ENCODE data around the gene PALM3. TPM values are rescaled to one million over a fixed set of nuclear protein-coding genes. Genes with fewer than 3 reads are reported as not detected.
"Not testable (repeated sequence)": the region's sequence is repeated elsewhere in the genome, so short reads cannot be mapped to it uniquely, and the experiment has no call there.

Gene PALM3
- total RNA-seq, 1 experiment from 2014 or later: 1.4 TPM

GRCh38 chr19:14031719-14032480 is 30.0 kb downstream of the PALM3 start, which contains the start of gene IL27RA:
Gene IL27RA, plus strand, starts transcription at chr19:14031762. Its CDS starts 111 bp downstream, at chr19:14031873.
- peak; percentile 52 for DNase-seq (ENCODE audit: low spot score)

DNA sequence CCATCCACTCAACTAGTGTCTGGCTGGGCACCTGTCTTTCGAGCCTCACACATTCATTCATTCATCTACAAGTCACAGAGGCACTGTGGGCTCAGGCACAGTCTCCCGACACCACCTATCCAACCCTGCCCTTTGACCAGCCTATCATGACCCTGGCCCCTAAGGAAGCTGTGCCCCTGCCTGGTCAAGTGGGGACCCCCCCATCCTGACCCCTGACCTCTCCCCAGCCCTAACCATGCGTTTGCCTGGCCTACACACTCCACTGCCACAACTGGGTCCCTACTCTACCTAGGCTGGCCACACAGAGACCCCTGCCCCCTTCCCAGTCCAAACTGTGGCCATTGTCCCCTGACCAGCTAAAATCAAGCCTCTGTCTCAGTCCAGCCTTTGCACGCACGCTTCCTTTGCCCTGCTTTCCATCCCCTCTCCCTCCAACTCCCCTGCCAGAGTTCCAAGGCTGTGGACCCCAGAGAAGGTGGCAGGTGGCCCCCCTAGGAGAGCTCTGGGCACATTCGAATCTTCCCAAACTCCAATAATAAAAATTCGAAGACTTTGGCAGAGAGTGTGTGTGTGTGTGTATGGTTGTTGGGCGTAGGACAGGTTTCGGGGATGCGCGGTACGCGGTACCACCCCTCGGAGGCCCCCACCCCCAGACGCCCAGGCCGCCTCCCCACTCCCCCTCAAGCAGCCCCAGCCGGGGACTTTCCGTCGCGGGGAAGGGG is 30.7 kb downstream of the PALM3 start:
- DNase-seq (ENCODE audit: low spot score): no peak

DNA sequence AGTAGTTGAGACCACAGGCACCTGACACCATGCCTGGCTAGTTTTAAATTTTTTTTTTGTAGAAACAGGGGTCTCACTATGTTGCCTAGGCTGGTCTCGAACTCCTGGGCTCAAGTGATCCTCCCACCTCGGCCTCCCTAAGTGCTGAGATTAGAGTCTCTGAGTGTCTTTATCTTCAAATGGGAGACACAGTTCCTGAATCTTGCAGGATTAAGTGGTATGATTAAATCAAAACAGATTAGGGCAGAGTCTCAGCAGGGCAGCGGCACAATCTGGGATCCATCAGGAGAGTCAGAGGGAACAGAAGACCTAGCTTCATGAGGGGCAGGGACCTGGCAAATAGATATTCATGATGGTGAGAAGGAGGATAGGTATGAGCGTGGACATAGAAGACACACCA is 33.0 kb downstream of the PALM3 start:
- no peak for DNase-seq (ENCODE audit: low spot score)

DNA sequence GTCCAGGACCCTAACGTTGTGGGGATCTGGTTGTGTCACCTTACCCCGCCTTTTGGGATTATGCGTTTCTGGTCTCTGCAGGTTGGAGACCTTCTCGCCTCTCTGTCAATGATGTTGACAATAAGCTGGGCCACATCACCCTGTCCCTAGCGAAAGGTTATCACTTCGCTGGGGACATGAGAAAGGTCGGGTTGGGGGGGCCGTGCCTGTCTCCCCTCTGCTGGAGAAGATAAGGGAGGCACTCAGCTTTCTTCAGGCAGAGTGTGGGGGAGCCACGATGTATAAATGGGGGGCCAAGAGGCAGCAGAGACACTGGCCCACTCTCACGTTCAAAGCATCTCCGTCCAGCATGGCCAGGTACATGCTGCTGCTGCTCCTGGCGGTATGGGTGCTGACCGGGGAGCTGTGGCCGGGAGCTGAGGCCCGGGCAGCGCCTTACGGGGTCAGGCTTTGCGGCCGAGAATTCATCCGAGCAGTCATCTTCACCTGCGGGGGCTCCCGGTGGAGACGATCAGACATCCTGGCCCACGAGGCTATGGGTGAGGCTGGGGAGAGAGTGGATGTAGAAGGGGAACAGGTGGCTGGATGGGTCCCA is 33.9 kb downstream of the PALM3 start, which contains the start of gene RLN3:
Gene RLN3, plus strand, starts transcription at position 293 of the 595 bp plus-strand sequence. Its CDS starts 57 bp downstream, at position 350.
- DNase-seq (ENCODE audit: low spot score): no peak

- DNase-seq (ENCODE audit: low spot score): not testable (repeated sequence)
These were observed 35.2 kb downstream of the PALM3 start for GRCh38 chr19:14026652-14027192.

DNA sequence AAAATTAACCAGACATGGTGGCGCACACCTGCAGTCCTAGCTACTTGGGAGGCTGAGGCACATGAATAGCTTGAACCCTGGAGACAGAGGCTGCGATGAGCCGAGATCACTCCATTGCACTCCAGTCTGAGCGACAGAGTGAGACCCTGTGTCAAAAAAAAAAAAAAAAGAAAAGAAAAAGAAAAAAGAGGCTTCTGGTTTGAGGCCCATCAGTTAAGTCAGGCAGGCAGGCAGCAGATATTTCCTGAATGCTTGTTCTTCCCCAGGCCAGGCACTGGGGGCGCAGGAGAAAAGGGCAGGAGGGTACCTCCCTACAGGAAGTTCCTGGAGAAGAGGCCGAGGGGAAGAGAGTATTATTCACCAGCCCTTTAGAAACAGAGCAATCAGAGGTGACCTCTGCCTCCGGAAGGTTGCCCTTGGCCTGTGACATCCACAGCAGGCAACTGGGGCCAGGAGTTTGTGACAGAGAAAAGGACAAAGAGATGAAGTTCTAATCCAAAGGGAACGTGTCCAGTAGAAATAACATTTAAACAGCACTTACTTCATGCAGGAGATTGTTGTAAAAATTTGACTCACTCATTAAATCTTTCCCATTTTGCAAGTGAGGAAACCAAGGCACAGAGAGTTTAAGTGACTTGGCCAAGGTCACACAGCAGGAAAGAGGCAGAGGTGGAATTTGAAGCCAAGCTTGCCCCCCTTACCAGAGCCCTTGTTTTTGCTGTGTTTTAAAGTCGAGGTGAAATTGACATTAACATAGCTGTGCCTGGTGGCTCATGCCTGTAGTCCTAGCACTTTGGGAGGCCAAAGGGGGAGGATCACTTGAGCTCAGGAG is 38.3 kb downstream of the PALM3 start:
- peak; percentile 84 for DNase-seq (ENCODE audit: low spot score)

GRCh38 chr19:14022469-14022868 is 39.4 kb downstream of the PALM3 start:
- no peak for DNase-seq (ENCODE audit: low spot score)

DNA sequence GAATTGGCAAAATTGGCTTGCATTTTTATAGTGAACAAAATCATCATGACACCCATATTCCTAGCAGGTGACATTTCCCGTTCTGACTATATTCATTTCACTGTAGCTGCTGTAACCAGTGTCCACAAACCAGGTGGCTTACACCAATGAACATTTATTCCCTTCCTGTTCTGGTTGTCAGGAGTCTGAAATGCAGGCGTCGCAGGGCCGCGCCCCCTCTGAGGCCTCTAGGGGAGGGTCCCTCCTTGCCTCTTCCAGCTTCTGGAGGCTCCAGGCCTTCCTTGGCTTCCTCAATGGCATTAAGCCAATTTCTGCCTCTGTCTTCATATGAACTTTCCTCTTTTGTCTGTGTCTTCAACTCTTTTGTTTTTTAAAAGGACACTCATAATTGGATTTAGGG is 40.4 kb downstream of the PALM3 start:
- no peak for DNase-seq (ENCODE audit: low spot score)

DNA sequence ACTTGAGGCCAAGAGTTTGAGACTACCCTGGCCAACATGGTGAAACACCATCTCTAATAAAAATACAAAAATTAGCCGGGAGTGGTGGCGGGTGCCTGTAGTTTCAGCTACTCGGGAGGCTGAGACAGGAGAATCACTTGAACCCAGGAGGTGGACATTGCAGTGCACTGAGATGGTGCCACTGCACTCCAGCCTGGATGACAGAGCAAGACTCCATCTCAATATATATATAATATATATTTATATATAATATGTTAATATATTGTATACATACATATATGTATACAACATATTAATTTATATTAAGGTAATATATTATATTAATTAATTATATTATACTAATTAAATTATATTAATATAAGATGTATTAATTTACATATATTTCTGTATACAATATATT is 42.1 kb downstream of the PALM3 start:
- DNase-seq (ENCODE audit: low spot score): not testable (repeated sequence)

GRCh38 chr19:14019100-14019499 is 42.8 kb downstream of the PALM3 start:
- DNase-seq (ENCODE audit: low spot score): no peak

DNA sequence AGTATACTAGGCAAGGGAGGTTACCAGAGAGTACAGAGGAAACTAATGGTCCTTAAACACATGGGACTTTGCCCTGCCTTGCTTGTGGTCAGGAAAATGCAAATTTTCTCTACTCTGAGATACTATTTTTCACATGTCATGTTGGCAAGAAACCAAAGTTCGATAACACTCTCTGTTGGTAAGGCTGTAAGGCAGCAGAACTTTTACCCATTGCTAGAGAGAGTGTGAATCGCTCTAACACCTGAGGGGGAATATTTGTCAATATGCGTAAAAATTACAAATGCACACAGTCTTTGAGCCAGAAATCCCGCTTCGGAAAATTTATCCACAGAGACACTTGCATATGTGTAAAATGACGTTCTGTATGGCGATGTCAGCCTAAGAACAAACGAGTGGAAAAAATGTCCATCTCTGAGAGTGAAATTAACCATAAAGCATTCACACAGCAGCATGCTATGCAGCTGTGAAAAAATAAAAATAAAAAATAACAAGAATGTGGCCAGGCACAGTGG is 46.3 kb downstream of the PALM3 start:
- no peak for DNase-seq (ENCODE audit: low spot score)

GRCh38 chr19:14012378-14012915 is 49.4 kb downstream of the PALM3 start:
- no peak for DNase-seq (ENCODE audit: low spot score)

GRCh38 chr19:14006766-14007562 is 54.9 kb downstream of the PALM3 start:
- DNase-seq (ENCODE audit: low spot score): no peak

DNA sequence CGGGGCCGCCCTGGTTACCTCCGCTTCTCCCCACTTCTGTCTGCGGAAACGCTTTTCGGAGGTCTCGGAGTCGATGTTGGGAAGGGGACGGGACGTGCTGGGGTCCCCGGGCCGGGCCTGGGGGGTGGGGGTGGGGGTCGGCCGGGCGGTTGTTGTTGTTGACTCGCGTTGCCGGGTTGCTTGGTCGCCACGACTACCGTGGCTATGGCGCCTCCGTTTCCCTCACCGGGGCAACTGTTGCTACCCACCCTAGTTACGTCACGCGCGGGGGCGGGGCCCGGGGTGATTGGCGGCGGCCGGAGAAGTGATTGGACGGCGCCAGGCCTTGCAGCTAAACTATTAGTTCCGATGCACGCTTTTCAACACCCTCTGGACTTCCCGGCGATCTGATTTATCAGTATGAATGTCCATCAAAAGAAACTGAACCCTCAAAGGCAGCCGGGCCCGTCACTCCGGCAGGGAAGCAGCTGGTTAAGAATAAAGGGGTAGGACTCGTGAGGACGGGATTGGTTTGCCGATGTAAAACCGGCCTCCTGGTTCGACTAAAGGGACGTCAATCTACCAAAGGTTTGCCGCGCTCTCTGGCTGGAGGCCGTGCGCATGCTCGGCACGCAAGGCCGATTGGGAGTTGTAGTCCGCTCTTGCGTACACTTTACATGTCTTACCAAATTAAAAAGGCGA is 55.7 kb downstream of the PALM3 start, which contains the start of gene RFX1:
Gene RFX1, minus strand, starts transcription at position 236 of the 681 bp plus-strand sequence. CDS start 12,477 bp downstream, outside the sequence.
- peak; percentile 100 for DNase-seq (ENCODE audit: low spot score)

DNA sequence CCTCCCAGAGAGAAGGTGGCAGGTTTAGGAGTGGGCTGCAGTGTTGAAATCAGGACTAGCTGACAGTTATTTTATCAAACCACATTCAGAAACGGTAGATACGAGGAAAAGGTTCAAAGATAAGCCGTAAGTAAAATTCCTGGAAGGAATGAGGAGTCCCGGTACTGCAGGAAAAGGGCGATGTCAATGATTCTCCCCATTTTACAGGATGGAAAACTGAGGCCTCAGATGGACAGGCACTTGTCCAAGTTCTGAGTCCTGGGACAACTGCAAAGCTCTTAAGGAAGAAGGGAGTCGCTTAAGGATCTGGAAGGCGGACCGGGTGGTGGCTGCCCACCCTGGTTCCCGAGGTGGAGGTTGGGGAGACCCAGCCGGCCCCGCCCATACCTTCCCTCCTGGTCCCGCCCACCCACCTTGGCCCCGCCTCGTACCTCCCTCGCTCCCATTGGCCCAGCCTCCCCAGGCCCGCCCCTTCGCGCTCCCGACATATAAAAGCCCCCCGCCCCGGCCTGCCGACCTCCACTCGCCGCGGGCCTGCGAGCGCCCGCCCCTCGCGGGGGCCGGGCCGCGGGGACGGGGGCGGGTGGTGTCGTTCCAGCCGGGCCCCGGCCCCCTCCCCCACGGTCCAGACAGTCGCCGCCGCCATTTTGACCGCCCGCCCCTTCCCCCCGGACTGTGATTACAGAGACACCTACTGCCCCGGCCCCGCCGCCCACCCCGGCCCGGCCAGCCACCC is 56.4 kb downstream of the PALM3 start:
- peak; percentile 61 for DNase-seq (ENCODE audit: low spot score)

DNA sequence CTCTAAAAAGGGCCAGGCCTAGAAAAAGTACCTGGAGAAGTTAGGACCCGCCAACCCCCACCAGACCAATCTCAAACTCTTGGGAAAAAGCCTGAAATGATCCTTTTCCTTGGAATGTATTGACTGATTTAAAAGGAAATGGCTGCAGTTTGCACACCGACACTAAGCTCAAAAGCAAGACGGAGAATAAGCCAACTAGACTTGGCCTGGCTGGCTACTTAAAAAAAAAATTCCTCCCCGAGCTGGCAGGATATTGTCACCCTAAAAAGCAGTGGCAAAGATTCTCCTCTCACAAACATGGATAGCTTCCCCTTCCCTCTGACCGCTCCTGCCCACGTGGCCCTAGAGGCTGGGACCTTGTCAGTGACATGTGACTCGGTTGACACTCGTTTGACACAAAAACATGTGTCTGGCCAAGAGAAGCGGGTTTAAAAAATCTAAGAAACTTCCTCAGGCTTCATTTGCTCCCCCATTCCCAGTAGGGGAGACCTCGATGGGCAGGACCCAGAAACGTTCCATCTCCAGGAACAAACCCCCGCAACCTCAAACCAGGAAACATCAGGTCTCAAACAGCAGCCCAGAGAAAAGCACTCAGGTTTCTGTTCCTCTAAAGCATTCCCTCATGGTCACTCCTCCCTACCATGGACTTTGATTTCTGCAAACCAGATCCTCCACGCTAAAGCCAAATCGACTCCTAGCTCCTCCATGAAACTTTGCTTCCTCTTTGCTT is 57.1 kb downstream of the PALM3 start:
- DNase-seq (ENCODE audit: low spot score): no peak
